ENCODE results near the gene CIB1.
"Not testable (repeated sequence)": the region's sequence is repeated elsewhere in the genome, so short reads cannot be mapped to it uniquely, and the experiment has no call there.

CIB1 gene

DNA sequence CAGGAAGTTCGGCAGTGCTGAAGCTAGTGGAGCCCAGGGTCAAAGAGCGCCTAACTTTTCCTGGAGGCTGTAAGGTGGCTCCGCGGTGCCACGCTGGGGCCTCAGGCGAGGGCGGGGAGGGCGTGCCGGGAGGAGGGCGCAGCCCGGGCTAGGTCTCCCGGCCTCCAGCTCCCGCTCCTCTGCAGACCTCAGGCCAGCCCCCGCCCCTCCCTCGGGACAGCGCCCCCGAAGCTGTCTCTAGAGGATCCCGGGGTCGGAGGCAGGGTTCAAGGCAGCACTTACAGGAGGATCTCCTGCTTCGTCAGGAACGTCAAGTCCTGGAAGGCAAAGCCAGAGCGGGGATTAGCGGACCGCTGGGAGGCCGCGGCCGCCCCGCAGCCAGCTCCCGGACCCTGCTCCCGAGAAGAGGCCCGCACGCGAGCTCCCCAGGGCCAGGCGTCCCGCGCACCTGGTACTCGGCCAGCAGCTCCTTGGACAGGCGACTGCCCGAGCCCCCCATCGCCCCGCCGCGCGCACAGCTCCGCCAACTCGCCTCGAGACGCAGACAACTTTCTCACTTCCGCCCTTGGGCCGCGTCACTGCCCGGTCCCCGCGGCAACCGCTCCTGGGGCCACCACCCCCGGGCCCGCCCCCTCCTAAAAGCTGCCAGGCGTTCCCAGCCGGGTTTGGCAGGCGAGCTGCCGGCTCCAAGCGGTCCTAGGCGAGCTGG lies at the start of gene CIB1:
TSS of gene CIB1 (minus strand) at position 555 of the 709 bp plus-strand sequence. CDS start at position 499, 56 bp downstream.
- FAIRE-seq (no peak), DNase-seq (ENCODE audit: low spot score) (peak; percentile 91)

DNA sequence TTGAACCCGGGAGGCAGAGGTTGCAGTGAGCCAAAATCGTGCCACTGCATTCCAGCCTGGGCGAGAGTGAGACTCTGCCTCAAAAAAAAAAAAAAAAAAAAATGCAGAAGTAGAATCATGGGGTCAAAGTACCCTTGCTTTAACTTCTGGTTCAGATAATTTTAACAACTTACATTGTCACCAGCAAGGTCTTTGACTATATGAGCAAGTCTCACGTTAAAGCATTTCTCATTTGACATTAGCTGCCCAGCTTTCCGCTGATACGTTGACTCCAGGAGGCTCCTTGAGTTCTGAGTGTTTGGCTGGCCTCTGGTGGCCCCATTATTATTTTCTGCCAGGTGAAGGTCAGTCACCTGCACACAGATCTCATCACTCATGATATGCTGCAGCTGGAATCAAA lies 47.9 kb upstream of the CIB1 start:
- not testable (repeated sequence) for FAIRE-seq; DNase-seq (ENCODE audit: low spot score)

DNA sequence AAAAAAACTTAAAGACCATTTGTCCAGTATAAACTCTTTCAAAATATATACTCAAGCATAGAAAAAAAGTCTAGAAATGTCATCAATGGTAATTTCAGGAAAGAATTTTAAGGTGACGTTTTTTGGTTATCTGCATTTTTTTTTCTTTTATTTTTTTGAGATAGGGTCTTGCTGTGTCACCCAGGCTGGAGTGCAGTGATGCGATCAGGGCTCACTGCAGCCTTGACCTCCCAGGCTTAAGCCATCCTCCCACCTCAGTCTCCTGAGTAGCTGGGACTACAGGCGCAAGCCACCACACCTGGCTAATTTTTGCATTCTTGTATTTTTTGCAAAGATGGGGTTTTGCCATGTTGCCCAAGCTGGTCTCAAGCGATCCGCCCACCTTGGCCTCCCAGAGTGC lies 47.0 kb upstream of the CIB1 start:
- not testable (repeated sequence) for FAIRE-seq; DNase-seq (ENCODE audit: low spot score)

DNA sequence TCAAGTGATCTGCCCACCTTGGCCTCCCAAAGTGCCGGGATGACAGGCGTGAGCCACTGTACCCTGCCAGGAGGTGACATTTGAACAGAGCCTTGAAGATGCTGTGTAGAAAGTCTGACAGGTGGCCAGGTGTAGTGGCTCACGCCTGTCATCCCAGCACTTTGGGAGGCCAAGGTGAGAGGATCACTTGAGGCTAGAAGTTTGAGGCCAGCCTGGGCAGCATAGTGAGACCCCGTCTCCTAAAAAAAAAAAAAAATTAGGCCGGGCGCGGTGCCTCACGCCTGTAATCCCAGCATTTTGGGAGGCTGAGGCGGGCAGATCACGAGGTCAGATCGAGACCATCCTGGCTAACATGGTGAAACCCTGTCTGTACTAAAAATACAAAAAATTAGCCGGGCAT lies 44.7 kb upstream of the CIB1 start:
- FAIRE-seq; DNase-seq (ENCODE audit: low spot score): not testable (repeated sequence)

DNA sequence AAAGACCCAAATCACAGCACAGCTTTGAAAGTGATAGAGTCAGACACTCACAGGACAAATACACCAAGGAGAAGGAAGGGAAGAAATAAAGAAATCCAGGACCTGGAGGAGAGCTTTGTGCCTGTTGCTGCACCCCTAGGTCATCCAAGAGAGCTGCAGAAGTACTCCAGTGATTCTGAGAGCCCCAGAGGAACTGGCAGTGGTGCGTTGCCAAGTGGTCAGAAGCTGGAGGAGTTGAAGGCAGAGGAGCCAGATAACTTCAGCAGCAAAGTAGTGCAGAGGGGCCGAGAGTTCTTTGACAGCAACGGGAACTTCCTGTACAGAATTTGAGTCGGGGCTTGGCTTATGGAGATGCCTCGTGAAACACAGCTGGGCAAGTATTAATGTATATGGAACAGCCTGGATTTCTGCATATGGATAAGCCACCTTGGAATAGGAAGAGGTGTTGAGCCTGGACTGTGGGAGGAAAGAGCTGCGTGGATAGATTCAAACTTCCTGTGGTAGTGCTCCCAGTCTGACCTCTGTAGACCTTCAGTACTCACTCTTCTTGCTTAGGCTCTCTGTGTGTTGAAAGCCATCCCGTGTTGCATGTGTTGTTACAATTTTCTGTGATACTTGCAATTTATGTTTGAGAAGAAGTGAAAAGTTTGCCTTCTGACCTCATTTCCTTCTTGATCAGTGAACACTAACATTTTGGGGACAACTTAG lies 37.9 kb upstream of the CIB1 start:
- DNase-seq (ENCODE audit: low spot score) (no peak), FAIRE-seq (no peak)

DNA sequence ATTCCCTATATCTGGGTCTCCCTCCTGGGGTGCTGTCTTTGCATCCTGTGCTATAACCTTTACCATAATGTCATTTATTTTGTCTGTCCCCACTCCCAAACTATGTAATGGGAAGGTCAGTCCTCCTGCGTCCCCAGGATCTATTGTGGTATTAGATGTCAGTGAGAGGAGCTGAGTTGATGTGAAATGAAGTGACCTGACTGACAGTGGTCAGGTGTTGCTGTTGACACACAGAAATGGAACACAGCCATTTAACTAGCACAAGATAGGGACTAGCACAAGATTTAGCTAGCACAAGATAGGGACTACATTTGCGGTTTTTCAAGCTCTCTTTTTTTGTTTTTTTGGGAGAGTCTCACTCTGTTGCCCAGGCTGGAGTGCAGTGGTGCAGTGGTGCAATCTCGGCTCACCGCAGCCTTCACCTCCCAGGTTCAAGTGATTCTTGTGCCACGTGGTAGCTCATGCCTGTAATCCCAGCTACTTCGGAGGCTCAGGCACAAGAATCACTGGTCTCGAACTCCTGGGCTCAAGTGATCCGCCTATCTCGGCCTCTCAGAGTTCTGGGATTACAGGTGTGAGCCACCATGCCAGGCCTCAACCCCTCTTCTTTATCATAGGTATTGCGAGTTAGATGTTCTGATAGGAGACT lies 36.9 kb upstream of the CIB1 start:
- no peak for FAIRE-seq
- no peak for DNase-seq (ENCODE audit: low spot score)

DNA sequence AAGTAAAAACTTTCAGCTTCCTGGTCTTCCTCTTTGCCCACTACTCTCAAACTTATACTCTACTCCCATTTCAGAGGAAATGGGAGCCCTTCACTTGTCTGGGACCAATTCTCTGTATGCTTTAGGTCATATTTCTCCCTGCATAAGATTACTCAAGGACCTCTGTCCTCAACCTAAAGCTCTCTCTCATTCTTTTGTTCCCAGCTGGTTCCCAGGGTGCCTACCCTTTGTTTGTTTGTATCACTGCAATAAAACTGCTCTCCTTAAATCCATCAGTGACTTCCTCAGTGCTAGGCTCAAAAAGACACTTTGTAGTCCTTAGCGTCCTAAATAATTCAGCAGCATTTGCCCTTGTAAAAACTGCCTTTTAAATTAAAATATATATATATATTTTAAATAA lies 34.7 kb upstream of the CIB1 start:
- FAIRE-seq, result no peak

DNA sequence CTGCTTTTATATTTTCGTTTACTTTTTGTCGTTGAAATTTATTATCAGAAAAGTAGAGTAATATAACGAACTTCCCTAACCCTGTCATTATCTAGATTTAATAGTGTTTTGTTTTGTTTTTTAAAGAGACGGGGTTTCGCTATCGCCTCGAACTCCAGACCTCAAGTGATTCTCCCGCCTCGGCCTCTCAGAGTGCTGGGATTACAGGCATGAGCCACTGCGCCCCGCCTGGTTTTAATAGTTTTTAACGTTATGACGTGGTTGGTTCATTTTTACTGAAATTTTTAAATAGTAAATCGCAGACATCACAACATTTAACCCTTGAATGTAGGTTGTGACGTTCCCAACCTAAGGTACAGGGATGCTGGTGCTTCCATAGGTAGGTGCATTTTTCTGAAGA lies 32.7 kb upstream of the CIB1 start:
- DNase-seq (ENCODE audit: low spot score), result no peak

More for the DNA sequence above, 34.7 kb upstream of the CIB1 start:
- no peak for DNase-seq (ENCODE audit: low spot score)

DNA sequence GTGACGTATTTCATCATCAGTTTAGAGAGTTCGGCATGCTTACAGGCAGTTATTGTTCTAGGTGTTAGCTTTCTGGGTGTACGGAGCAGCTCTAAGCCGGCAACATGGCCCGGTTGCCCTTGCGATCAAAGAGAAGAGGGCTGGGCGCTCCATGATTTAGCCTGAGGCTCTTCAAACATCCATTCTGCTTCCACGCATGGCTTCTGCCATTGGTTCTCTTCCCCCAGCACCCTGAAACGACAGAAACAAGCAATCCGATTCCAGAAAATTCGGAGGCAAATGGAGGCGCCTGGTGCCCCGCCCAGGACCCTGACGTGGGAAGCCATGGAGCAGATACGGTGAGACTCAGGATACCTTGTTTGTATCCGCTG lies 32.3 kb upstream of the CIB1 start:
- DNase-seq (ENCODE audit: low spot score), result no peak
- FAIRE-seq, result no peak

More for the DNA sequence above, 32.7 kb upstream of the CIB1 start:
- FAIRE-seq, result no peak

DNA sequence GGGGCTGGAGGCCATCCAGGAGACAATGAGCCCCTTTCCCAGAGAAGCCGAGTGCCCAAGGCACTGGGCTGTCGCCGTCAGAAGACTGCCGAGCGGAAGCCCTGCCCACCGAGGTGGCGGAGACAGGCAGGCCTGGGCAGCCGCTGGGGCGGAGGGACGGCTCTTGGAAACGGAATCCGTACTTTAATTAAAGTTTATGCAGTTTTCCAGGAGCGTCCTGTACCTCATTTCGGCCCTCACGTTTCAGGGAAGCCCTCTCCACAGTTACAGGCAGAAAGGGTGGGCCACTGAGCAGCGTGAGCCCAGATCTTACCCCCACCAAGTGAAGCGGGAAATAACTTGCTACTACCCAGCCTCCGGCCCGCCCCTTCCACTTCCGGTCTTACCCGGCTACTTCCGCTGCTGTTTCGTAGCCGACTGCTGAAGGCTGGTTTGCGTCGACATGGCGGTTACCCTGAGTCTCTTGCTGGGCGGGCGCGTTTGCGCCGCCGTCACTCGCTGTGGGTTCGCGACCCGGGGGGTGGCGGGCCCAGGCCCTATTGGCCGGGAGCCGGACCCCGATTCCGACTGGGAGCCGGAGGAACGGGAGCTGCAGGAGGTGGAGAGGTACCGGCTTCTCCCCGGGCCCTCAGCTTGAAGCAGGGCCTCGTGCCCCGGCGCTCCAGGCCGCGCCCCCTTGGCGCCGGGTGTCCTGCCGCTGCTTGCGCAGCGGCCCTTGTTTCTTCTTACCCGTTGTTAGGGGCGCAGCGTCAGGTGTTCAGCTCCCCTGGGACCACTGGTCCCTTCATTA lies 31.7 kb upstream of the CIB1 start, which contains the start of gene NGRN:
TSS of gene NGRN (plus strand) at position 402 of the 790 bp plus-strand sequence. CDS start at position 443, 41 bp downstream.
- DNase-seq (ENCODE audit: low spot score) (peak; percentile 78), FAIRE-seq (no peak)

DNA sequence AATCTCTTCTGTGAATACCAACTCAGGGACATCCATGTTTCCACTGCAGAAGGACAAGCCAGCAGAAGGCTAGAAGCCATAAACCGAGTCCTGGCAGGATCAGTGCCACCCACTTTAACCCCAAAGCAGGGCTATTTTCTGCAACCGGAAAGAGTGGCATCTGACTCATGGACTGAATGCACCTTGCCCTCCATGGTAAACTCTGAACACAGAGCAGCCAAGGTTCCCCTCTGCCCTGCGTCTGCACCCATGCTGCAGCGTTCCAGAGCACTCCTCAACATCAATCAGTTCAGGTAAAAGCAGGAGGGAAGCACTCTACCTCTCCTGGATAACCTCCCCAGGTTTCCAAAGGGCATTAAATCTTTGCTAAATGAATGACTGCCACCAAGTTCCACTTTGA lies 30.9 kb upstream of the CIB1 start:
- DNase-seq (ENCODE audit: low spot score), result peak; percentile 20
- no peak for FAIRE-seq

DNA sequence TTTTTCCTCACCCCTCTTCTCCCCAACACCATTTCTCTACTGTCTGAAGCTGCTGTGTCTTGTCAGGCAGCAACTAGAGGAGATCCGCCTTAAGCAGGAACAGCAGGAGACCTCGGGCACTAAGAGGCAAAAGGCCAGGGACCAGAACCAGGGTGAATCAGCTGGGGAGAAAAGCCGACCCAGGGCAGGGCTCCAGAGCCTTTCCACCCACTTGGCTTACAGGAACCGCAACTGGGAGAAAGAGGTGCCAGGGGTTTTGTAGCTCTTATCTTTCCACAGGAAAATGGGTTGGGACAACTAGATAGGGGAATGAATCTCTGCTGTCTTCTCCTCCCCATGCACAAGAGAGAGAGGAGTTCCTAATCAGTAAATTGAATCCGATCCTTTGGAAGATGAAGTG lies 28.7 kb upstream of the CIB1 start:
- FAIRE-seq, result no peak
- no peak for DNase-seq (ENCODE audit: low spot score)

DNA sequence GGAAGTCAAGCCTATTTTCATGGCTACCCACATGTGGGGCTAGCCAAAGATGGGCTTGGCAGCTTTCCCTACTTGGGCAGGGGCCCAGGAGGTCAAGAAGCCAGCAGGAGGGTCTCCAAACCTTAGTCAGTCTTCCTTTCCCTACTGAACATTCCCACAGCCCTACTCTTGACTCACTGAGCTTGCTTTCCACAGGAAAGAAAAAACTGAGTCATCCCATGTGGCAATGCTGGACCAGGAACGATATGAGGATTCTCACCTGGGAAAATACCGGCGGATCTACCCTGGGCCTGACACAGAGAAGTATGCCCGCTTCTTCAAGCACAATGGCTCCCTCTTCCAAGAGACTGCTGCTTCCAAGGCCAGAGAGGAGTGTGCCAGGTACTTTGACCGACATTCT lies 28.1 kb upstream of the CIB1 start:
- FAIRE-seq (no peak), DNase-seq (ENCODE audit: low spot score) (peak; percentile 59)

DNA sequence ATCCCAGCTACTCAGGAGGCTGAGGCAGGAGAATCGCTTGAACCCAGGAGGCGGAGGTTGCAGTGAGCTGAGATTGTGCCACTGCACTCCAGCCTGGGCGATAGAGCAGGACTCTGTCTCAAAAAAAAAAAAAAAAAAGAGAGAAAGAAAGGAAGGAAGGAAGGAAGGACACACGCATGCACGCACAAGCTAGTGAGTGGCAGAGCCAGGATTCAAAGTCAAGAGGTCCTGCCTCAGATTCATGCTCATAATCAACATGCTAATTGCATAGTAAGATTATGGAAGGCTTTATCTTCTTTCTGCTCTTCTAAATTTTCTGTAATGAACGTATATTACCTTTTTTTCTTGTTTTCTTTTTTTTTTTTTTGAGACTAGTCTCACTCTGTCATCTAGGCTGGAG lies 27.0 kb upstream of the CIB1 start:
- DNase-seq (ENCODE audit: low spot score); FAIRE-seq: not testable (repeated sequence)

DNA sequence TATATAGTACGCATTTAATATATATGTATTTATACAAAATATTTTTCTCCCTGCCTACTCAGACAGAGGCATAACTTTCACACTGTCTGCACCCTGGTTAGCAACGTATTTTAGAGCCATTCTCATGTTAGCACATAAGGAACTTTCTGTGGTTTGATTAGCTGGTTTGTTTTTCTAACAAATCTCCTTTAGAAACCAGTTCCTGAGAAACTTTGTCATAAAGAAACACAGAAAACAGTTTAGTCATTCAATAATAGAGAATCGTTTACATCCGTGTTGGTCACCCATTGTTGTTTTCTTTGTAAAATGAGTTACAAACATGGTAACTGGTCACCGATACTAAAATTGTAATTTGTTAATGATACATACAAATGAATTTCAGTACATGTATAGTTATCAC lies 25.8 kb upstream of the CIB1 start:
- FAIRE-seq (no peak), DNase-seq (ENCODE audit: low spot score) (no peak)

DNA sequence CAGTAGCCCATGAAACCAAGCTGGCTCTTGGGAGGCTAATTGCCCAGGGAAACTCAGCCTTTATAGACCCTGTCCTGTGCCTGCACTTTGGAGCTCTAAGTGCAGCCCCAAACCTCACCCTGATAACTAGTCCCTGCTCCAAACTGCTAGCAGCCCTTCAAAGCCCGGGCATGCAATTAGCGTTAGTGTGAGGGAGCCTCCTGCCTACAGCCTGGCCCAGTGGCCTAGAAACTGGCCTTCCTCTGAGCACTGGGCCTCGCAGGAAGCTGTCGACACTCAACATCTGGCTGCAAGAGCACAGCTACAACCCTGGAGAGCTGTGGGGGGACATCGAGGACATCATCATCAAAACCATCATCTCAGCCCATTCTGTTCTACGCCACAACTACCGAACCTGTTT lies 24.0 kb upstream of the CIB1 start:
- no peak for FAIRE-seq
- no peak for DNase-seq (ENCODE audit: low spot score)

DNA sequence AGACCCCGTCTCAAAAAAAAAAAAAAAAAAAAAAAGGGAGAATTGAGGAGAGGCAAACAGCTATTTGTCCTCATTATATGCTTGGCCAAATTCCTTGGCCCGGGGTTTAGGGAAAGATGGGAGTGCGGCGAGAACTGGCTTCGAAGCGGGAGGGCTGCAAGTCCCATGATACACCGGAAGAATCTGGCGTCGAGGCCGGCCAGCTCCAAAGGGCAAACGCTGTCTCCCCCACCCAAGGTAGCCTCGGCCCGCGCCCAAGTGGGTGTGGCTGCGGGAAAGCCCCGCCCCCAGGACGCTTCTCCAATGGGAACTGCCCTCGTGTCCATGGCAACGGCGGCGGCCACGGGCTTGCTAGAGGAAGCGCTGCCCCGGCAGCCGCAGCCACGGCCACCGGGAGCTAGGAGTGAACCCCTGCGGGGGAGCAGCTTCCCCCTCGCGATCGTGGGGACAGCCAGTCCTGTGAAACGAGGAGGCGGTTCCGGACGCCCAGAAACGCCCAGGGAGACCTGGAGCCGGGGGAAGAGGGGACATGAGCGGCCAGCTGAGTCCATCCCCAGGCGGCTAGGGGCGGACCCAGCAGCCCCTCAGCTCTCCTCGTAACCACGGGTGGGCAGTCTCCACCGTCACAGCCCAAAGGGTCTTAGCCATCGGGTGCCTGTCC lies 15.6 kb upstream of the CIB1 start, which contains the start of gene TTLL13:
TSS of gene TTLL13 (plus strand) at position 354 of the 661 bp plus-strand sequence. CDS start 1,075 bp downstream, outside the sequence.
- FAIRE-seq (no peak), DNase-seq (ENCODE audit: low spot score) (peak; percentile 72)

DNA sequence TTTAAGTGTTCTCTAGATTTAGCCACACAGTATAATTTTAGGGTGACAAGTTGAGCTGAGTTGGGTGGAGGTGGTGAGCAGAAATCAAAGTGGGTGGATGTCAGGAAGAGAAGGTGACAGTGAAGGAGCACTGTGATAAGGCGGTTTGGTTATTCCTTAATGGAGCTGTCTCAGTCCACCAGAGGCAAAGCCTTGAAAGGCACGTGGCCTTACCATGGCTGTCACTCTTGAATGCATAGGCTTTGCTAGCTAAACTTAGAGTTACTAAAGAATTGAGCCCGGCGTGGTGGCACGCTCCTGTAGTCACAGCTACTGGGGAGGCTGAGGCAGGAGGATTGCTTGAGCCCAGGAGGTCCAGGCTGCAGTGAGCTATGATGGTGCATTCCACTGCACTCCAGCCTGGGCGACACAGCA lies 15.1 kb upstream of the CIB1 start:
- no peak for FAIRE-seq
- no peak for DNase-seq (ENCODE audit: low spot score)

DNA sequence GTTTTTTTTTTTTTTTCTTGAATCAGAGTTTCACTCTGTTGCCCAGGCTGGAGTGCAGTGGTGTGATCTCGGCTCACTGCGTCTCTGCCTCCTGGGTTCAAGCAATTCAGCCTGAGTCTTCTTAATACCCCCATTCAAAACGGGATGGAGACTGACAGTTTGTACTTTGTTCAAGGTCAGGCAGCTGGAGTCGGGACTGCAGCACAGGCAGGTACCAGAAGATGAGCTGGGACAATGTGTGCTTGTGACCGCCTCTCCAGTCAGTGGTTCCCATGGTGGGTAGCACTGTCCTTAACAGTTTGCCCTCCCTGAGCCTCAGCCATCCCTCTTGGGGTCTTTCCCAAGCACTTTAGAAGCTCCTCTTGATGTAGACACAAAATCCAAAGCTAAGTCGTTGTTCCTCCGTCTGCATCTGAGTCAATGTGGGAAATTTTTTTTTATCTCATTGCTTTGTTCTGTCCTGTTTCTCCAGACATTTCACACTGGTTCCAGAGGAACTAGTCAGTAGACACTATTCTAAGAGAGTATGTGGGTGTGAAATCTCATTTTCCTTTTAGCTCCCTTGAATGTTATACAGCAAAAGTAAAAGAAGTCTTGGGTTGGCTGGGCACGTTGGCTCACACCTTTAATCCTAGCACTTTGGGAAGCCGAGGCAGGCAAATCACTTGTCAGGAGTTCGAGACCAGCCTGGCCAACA lies 10.3 kb upstream of the CIB1 start:
- FAIRE-seq (no peak), DNase-seq (ENCODE audit: low spot score) (no peak)

Measured in RCC 7860 (cell line).